ENCODE measurements around the gene TNFSF12. TPM values are rescaled to one million over a fixed set of nuclear protein-coding genes. Genes with fewer than 3 reads are reported as not detected.
A peak's percentile ranks its signal among the peaks of the same experiment; 100 is the strongest.

TNFSF12 gene
- polyA plus RNA-seq, 2 of the 4 experiments (the other 2 are of a cell fraction): 9.9 to 11.9 TPM

- peaks cover 45% of the 10 kb centered on the region for H3K4me1 ChIP-seq
- ChIA-PET CTCF (interaction anchor here (0.6 to 11.3 kb wide), 87 partner anchors 10 to 613 kb away, joined by 3 to 232 read pairs (median 7); partner anchors contain the start of genes ACADVL, CD68, CHRNB1 and DLG4), POLR2A (interaction anchor here (0.6 to 2.8 kb wide), 13 partner anchors 9 to 231 kb away, joined by 3 to 33 read pairs (median 3); partner anchors contain the start of genes CD68, NEURL4, PLSCR3 and POLR2A)
- H3K4me3 ChIP-seq: peak overlapping the region; percentile 8; the same call in 1 of the 3 replicates
- peak; percentile 76 to 85 for ATAC-seq
- TF ChIP-seq TP53 (CRISPR knock-in tag; IDR thresholded peaks at IDR 0.05) (0 out of 2 replicates have a peak, but pooled peaks have one; percentile 10), RAD21 (conservative IDR thresholded peaks at IDR 0.05 in 1 of 2, IDR thresholded peaks at IDR 0.05 in 1 of 2) (0 out of 5 replicates have a peak, but pooled peaks of 1 of the 2 experiments have one; percentile 7), EHF (CRISPR knock-in tag; IDR thresholded peaks at IDR 0.05) (no peak)
- peak; percentile 78 to 85 for DNase-seq (ENCODE audit: low read depth in 1 of 2, low spot score in 1 of 2)
- peak overlapping the region; percentile 88 for H3K4me2 ChIP-seq
- WGBS (ENCODE audit: missing lambda C conversion rate): 33% methylated on average over 22 of the region's 22 CpGs
- H3K27ac ChIP-seq: peak overlapping the region; percentile 39 to 97; a peak in 5 of 6 replicates
- FAIRE-seq: peak; percentile 84
- no peaks in the 10 kb centered on the region for H3K9me3 ChIP-seq
Observed at GRCh38 chr17:7560172-7561027, 11.5 kb downstream of the TNFSF12 start.

- Histone ChIP-seq H3K4me2 (peak overlapping the region; percentile 88), H3K4me1 (peaks cover 45% of the 10 kb centered on the region), H3K9me3 (no peaks in the 10 kb centered on the region), H3K27ac (peak overlapping the region; percentile 90 to 97), H3K4me3 (peak overlapping the region; percentile 77)
- ATAC-seq (peak; percentile 81 to 86), FAIRE-seq (peak; percentile 94), DNase-seq (ENCODE audit: low read depth in 1 of 2, low spot score in 1 of 2) (peak; percentile 91 to 98)
- peak; percentile 89 to 93 for TF ChIP-seq RAD21 (conservative IDR thresholded peaks at IDR 0.05 in 1 of 2, IDR thresholded peaks at IDR 0.05 in 1 of 2)
- TF ChIP-seq FOSB (CRISPR knock-in tag; IDR thresholded peaks at IDR 0.05): no peak
- peak; percentile 83 for TF ChIP-seq SMC3 (IDR thresholded peaks at IDR 0.05)
- TF ChIP-seq EHMT2 (IDR thresholded peaks at IDR 0.05; ENCODE audit: low read depth): no peak
- TF ChIP-seq ATOH8 (CRISPR knock-in tag; IDR thresholded peaks at IDR 0.05; ENCODE audit: low read depth): no peak; the same call in 1 of the 2 replicates
- TF ChIP-seq E2F6 (IDR thresholded peaks at IDR 0.05; ENCODE audit: borderline replicate concordance, low read depth): peak; percentile 62; the same call in 1 of the 2 replicates
- 0 out of 2 replicates have a peak, but pooled peaks have one; percentile 18 for TF ChIP-seq HOXA7 (CRISPR knock-in tag; IDR thresholded peaks at IDR 0.05)
- TF ChIP-seq HDAC2 (IDR thresholded peaks at IDR 0.05): 0 out of 2 replicates have a peak, but pooled peaks have one; percentile 63
- no peak for TF ChIP-seq ELK1 (IDR thresholded peaks at IDR 0.05; ENCODE audit: low read depth, low read length)
- no peak for TF ChIP-seq GATA3 (IDR thresholded peaks at IDR 0.05; ENCODE audit: borderline replicate concordance)
- no peak for TF ChIP-seq ESRRA (IDR thresholded peaks at IDR 0.05; ENCODE audit: borderline replicate concordance, low read length)
- peak; percentile 37; the same call in 1 of the 2 replicates for TF ChIP-seq RNF2 (IDR thresholded peaks at IDR 0.05; ENCODE audit: borderline replicate concordance, low read depth)
- TF ChIP-seq KDM5A (IDR thresholded peaks at IDR 0.05): peak; percentile 72
- TF ChIP-seq MYC (IDR thresholded peaks at IDR 0.05; ENCODE audit: borderline replicate concordance, low read length): peak; percentile 68; the same call in 1 of the 2 replicates
- peak; percentile 53 for TF ChIP-seq MAX (IDR thresholded peaks at IDR 0.05)
- 0 out of 2 replicates have a peak, but pooled peaks have one; percentile 11 for TF ChIP-seq POLR2A (IDR thresholded peaks at IDR 0.05; ENCODE audit: low read length)
- TF ChIP-seq EHF (CRISPR knock-in tag; IDR thresholded peaks at IDR 0.05): no peak
- TF ChIP-seq JUN (IDR thresholded peaks at IDR 0.05): no peak
- TF ChIP-seq FOXS1 (CRISPR knock-in tag; IDR thresholded peaks at IDR 0.05): no peak
- no peak for TF ChIP-seq KDM1A (IDR thresholded peaks at IDR 0.05; ENCODE audit: low read depth)
- no peak for TF ChIP-seq MAZ (IDR thresholded peaks at IDR 0.05; ENCODE audit: borderline replicate concordance, low read depth, low read length)
- TF ChIP-seq ZNF302 (CRISPR knock-in tag; IDR thresholded peaks at IDR 0.05): no peak
- no peak for TF ChIP-seq HOXB5 (CRISPR knock-in tag; IDR thresholded peaks at IDR 0.05)
- TF ChIP-seq BCL3 (IDR thresholded peaks at IDR 0.05): no peak
- no peak for TF ChIP-seq CHD2 (IDR thresholded peaks at IDR 0.05; ENCODE audit: low read length, partially characterized antibody)
- peak; percentile 83 for TF ChIP-seq CTCF (IDR thresholded peaks at IDR 0.05)
- 3% methylated on average over 32 of the region's 32 CpGs for WGBS (ENCODE audit: missing lambda C conversion rate)
- CTCF ChIA-PET: interaction anchor here (0.6 to 11.3 kb wide), 88 partner anchors 9 to 612 kb away, joined by 3 to 232 read pairs (median 7); partner anchors contain the start of genes ACADVL, CD68, CHRNB1 and DLG4
- POLR2A ChIA-PET: interaction anchor here (0.6 to 2.8 kb wide), 12 partner anchors 9 to 232 kb away, joined by 3 to 33 read pairs (median 3); partner anchors contain the start of genes CD68, NEURL4, PLSCR3 and POLR2A
Observed at GRCh38 chr17:7561028-7561575, 12.2 kb downstream of the TNFSF12 start.

All from A549 (cell line).